GM18870 (cell line): ENCODE results near the gene EML1.

ENCODE experiments used
- ATAC-seq: cut with Tn5 transposase; IDR thresholded peaks from one replicate; pipeline ENCODE4 v1.9.1; 2021; ENCODE audit warnings: moderate library complexity; ENCODE audit not compliant: unreplicated experiment

The EML1 gene

DNA sequence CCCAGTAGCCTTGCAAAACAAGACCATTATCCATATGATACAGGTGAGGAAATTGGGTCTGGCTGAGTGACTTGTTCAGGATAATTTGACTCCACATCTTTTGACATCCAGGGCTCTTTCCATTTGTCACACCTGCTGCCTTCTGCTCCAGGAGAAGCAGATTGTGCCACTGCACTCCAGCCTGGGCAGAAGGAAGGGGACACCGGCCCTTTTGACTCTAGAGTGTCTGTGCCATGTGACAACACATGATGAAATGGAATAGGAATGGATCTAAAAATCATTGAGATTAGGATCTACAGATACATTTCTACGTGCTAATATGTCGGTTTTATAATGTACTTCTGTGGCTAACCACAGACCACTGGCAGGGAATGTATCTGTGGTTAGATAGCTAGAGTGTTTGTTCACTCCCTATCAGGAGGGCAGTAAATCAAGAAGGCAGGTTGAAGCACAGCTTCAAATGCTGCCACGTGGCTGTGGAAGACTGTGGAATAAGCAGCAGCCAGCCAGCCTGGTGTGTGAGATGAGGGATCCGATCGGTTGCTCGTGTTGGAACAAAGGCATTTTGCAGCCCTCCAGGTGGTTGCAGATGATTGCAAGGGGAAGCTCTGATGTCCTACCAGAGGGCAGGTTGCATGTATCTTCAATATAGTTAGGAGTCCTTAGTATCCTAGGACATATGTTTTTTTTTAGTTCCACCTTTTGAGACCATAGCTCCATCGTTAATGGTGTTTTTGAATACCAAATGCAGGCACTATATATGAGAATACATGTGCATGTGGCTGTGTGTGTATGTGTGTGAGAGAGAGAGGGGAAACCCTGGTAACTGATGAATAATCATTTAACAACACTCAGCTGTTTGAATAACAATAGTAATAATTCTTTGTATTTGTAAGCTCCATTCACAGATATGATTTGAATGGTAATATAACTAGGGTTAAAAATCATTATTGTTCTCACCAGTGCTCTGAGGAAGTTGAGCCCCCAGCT is 28.6 kb downstream of the EML1 start:
- ATAC-seq, result no peak

DNA sequence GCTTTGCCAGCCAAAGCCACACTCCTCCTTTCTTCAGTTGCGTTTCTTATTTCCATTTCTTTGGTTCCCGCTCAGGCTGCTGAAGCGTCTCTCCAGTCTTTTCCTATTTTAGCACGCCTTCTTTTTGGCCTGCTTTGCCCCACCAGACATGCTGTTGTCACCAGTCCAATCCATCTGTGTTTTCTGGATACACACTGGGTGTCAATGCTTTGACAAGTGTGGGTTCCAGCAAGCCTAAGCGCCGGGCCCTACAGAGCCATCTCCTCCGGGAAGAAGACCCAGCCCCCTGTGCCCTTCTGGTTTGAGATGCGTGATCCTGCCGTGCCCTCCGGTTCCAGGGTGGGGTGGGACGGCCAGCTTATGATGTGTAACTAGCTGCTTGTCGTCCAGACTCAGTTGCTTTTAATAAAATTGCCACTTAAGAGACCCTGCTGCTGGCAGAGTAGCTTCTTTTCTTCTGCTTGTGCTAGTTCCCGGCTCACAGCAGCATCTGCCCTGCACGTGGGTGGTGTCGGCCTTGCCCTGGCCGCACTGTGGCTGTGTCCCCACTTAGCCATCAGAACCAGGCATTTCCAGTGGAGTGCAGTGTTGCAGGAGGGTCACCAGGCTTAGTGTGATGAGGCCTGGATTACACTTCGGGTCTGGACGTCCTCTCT is 29.7 kb downstream of the EML1 start:
- ATAC-seq, result no peak

DNA sequence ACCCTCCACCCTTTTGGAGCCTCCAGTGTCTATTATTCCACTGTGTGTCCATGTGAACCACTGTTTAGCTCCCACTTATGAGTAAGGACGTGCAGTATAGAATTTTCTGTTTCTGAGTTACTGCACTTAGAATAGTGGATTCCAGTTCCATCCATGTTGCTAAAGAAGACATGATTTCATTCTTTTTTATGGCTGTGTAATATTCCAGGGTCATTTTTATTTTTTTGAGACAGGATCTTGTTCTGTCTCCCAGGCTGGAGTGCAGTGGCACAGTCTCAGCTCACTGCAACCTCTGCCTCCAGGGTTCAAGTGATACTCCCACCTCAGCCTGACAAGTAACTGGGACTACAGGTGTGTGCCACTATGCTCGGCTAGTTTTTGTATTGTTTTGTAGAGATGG is 31.6 kb downstream of the EML1 start:
- no peak for ATAC-seq

DNA sequence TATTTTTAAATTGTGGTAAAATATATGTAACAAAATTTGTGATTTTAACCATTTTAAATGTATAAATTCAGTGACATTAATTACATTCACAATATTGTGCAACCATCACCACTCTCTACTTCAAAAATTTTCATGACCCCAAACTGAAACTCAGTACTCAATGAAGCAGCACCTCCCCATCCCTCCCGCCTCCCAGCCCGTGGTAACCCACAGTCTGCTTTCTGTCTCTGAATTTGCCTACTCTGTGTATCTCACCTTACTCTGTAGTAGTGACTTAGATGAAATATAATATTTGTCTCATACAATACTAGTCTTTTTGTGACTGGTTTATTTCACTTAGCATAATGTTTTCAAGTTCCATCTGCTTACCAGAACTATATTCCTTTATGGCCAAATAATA is 36.2 kb downstream of the EML1 start:
- ATAC-seq, result no peak

DNA sequence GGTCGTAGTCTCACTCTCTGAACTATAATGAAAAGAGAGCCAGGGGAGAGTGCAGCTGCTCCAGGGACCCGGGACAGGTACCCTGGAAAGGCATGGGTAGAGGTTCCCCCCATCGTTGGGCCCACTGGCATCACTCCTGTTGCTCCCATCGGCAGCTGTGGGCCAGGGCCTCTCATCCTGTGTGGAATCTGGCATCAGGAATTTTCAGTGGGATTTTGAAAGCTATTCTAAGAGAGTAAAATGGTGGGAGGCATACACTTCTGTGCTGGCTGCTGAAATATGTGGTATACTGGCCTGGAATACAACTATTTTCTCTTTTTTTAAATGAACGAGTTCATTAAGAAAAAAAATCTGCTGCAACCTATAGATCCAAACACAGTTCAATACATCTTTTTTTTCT is 38.1 kb downstream of the EML1 start:
- no peak for ATAC-seq

DNA sequence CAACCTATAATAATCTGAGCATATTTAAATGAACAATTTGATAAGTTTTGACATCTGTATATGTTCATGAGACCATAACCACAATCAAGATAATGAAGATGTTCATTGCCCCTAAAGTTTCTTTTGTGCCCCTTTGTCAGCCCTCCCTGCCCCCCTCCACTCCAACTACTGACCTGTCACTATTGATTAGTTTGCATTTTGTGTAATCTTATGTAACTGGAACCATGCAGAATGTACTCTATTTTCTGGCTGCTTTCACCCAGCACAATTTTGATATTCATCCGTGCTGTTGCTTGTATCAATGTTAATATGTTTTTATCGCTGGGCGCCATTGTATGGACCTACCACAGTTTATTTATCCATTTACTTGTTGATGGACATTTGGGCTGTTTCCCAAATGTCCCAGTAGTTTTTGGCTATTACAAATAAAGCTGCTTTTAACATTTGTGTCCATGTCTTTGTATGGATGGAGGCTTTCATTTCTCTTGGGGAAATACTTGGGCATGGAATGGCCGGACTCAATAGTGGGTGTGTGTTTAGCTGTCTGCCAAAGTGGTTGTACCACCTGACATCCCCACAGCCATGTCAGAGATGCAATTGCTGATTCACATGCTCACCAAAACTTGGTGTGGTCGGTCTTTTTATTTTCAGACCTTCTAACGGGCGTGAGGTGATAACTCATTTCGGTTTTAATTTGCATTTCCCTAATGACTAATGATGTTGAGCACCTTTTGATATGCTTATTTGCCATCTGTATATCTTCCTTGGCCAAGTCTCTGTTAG is 38.9 kb downstream of the EML1 start:
- no peak for ATAC-seq

DNA sequence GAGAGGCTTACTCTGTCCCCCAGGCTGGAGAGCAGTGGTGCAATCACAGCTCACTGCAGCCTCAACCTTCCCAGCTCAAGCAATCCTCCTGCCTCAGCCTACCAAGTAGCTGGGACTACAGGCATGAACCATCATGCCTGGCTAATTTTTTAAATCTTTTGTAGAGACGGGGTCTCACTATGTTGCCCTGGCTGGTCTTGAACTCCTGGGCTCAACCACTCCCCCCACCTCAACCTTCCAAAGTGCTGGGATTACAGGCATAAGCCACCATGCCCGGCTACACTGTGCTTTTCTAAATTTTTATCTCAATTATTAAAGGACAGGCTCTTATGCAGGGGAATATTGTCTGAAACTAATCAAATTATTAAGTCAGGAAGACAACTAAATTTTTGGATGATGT is 44.6 kb downstream of the EML1 start:
- no peak for ATAC-seq

DNA sequence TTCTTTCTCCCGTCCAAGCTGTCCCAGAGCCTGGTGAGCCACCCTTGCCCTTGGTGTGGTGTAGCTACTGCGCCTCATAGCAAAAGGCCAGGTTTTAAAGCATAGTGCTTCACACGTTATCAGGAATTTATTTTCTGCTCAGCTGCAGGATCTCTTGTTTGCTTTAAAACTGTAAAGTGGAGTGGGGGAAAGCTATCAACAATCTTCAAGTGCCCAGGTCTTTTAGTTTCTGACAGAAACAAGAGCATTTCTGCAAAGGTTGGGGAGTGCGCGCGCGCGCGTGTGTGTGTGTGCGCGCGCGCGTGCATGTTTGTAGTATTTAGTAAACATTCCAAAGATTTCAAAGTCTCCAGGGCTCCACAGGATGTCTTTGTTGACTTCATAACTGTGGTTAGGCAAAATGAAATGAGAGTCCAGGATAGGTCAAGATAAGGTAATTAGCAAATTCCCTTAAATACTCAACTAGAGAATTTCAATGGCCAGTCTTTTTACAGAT is 45.5 kb downstream of the EML1 start:
- ATAC-seq, result no peak

DNA sequence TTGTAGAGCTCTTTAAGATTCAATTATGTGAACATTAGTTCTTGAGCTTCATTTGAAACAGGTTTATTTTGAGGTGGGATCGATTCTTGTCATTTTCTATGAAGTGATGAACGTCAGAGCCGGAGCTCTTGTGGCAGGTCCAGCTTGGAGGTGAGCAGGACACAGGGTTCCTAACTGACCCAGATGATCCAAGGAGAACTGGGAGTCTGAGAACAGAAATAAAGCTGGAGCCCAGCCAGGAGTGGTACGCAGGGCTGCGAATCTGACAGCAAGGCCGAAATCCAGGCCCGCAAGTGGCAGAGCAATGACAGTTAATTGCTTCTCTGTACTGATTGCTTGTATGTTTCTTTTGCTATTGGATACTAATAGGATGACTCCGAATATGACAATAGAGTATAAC is 46.5 kb downstream of the EML1 start:
- ATAC-seq, result no peak

DNA sequence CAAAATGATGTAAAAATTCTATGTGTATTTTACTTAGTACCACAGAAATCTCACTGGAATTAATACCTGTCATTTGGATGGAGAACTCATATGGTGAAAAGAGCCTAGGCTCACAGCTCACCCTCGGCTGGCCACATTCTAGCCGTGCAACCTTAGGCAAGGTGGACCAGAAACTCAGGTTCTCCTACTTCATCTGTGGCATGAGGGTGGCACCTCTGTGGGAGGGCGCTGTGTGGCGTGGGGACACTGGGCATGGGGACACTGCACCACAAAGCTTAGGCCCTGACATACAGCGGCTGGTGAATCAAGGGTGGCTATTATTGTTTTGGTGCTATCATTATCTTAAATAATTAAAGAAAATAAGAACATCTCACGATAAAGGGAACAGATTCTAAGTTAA is 47.1 kb downstream of the EML1 start:
- no peak for ATAC-seq

DNA sequence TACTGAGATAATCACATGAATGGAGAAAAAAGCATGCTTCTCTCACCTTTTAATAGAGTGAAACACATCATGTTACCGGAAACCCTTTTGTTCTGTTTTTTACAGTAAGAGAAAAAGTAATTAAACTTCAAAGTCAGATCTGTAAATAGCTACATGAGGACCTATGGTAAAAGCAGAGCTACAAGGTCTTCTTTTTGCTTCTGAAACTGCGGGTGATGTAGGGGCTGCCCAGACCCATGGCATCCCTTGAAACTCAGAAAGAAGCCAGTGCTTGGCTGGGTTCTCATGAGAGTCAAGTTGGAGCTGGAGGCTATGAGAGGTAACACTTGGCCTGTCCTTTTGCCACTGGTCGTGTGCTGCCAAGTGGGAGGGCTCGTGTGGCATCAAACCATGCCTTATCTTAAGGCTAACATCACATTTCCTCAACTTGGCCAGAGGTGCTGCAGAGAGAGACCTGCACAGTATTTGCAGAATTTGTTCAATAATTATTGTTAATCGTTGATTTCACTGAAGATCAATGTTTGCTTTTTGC is 47.6 kb downstream of the EML1 start:
- no peak for ATAC-seq

DNA sequence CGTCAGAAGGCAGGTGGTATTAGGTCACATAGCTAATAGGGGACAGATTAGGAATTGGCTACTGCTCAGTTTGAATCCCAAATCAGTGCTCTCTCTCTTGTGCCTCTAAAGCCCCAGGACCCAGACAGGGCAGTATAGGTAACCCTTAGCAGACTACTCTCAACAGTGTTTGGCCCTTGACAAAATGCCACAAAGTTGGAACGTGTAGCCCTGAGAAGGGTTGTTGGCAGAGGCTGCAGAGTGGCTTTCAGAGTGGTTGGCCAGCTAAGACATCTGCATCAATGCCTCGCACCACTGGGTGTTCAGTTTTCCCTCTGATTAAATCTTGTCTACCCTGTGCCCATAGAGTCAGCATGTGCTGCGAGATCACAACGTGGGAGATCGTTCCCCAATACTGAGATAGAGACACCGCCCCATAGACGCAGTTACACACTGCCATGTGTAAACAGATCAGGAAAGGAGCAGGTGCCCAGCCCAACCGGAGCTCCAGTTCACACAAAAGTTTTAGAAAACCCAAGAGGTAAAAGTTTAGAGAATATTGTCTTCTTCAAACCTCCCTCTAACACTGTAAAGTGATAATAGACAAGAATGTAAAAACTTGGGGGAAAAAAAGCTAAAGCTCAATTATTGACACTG is 48.3 kb downstream of the EML1 start:
- no peak for ATAC-seq

DNA sequence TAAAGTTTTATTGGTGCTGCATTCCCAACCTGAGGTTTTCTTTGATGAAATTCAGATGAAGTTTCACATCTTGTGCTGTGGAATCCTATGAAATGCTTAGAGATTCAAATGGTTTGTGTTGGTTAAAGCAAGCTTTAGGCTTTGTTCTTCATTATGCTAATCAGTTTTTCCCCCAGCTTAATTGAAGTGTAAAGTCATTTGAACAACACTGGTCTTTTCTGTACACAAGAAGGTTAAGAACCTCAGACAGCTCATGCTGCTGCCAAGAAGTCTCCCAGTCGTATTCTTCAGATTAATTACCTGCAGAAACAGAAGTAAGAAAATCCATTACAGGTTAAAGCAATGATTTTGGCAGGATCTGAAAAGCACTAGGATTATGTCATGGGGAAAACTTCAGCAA is 48.9 kb downstream of the EML1 start:
- no peak for ATAC-seq

DNA sequence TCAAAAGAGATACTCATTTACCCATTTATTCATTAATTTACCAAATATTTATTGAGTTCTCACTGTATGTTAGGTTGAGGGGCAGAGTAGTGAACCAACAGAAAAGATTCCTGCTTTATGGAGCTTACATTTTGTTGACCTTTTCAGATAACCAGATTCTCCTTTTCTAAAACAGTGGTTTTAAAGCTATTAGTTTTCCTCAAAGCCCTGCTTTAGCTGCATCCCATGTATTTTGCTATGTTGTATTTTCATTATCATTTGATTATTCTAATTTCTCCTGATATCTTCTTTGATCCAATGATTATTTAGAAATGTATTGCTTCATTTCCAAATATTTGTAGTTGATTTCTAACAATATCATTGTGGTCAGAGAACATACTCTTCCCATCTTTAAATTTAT is 53.6 kb downstream of the EML1 start:
- ATAC-seq, result no peak

DNA sequence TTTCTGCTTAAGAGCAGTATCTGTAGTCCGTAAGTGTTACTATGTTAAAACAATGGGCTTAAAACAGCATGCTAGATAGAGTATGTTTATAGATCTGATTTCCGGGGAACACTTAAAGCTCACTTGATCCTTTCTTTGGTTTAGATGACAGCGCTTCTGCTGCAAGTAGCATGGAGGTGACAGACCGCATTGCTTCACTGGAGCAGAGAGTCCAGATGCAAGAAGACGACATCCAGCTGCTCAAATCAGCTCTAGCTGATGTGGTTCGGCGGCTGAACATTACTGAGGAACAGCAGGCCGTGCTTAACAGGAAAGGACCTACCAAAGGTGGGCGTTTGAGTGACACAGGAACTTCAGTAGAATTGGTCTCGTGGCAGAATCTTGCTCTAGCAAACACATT is 57.5 kb downstream of the EML1 start:
- no peak for ATAC-seq

DNA sequence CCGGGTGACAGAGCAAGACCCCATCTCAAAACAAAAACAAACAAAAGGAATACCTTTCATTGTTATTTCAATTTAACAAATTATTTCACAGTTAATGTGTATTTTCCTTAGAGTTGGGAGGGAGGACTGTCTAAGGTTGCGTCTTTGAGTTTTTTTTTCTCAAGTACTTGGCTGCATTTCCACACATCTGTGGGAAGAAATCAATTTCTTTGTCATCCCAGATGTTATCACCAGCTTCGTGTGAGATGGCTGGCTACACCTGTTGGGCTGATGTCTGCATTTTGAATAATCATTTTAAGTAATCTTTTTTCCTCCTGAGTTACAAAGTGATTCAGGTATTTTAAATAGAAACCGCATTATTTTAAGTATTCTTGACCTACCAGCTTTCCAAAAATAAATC is 59.4 kb downstream of the EML1 start:
- ATAC-seq, result no peak

DNA sequence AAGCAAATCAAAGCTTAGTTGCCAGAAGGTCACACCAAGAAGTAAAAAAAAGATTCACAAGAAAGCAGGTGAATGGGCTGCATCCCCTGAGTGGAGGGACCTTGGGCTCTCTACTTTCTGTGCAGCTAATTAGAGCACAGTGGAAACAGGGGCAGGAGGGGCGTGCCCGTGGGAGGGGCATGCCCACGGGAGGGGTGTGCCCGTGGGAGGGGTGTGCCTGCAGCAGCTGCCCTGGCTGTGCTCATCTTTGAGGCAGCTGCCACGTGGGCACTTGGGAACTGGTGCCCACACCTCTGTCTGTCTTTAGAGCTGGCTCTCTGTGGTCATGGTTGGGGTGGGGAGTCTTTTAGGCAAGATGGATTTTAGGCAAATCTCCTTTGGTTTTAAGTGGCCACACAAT is 60.0 kb downstream of the EML1 start:
- ATAC-seq, result no peak

DNA sequence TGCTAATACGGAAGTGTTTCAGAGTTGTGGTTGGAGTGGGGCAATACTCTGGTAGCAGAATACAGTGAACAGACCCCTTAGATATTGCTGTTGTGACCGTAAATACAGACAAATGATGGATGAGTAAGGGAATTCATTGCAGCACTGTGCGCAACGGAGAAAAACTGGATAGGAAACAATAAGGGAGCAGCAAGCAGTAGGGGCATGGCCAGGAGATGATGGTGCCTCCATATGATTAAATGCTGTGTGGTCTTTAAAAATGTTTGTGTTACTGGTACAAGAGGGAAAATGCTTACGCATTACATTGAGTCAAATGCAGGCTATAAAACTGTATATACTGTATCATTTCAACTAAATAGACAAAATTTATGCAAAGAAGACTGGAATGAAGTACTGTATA is 61.6 kb downstream of the EML1 start:
- ATAC-seq, result no peak

DNA sequence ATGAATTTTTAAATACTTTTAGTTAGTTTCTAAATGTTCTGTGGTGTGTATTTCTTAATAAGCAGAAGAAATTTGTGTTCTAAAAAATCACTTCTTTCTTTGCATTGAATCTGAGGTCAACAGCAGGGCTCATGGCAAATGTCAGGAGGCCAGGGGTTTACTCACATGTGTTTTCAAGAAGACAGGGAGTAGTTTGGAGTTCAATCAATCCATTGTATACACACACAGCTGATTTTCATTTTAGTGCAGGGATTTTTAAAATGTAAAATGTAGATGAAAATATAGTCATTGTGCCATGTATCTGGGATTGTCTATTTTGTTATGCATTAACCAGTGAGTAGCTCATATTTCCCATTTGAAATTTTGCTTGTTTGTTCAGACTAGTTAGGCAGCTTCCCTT is 62.1 kb downstream of the EML1 start:
- ATAC-seq, result no peak

DNA sequence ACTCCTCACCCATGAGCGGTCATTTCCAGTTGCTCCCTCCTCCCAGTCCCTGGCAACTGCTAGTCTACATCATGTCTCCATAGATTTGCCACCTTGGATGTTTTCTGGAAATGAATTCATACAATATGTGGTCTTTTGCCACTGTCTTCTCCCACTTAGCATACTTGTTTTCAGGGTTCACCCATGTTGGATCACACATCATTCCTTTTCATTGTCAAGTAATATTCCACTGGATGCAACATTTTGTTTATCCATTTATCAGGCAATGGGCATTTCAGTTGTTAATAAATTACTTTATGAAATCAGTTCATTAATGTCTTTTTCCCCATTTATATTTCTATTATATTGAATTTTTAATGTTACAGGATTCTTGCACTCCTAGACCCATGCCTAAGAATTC is 64.3 kb downstream of the EML1 start:
- ATAC-seq, result no peak

DNA sequence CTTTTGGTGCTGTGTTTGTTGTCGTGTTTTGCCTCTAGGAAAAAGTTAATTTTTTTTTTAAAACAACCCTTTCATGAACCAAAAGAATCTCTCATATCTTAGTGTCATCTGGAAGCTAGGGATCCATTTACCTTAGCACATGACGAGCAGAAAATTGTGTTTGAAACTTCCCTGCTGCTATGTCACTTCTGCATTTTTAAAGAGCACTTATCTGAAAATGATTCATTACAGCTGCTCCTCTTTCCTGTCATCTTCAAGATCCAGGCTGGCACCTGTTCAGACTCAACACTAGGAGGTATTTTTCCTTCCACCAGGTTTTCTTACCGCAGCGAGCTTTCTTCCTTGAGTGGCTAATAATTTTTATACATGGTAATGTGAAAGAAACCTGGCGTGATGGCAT is 67.0 kb downstream of the EML1 start:
- ATAC-seq, result no peak
